Stimulated activated CD4-positive, alpha-beta T cell treated with anti-CD3 and anti-CD28 coated beads, Interleukin-12 subunit alpha, Interleukin-12 subunit beta, amount 100 ng/mL, for 4 hours (primary cell): Measurements from ENCODE around the gene ANTKMT.
"Not testable (repeated sequence)": the region's sequence is repeated elsewhere in the genome, so short reads cannot be mapped to it uniquely, and the experiment has no call there.

Experiments used
- DNase-seq: peaks from one replicate; pipeline ENCODE4 v3.0.0-alpha.2; 2020

ANTKMT gene

GRCh38 chr16:746637-747036 lies 25.7 kb downstream of the ANTKMT start:
- DNase-seq = no peak

- no peak for DNase-seq
Measured at GRCh38 chr16:747978-748746, 27.2 kb downstream of the ANTKMT start.

DNA sequence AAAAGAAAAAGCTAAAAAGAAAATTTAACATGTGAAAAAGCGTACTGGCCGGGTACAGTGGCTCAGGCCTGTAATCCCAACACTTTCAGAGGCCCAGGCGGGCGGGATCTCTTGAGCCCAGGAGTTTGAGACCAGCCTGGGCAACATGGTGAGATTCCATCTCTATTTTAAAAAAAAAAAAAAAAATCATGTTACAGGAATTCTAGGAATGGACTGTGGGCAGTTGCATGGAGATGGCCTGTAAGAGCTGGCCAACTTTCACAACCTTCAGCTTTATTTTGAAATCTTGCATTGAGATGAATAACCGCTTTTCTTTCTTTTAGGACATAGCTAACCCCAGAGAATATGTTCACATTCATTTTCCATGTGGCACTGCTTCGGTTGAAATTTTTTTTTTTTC lies 28.1 kb downstream of the ANTKMT start:
- DNase-seq = no peak

- no peak for DNase-seq
Measured at GRCh38 chr16:750485-750884, 29.5 kb downstream of the ANTKMT start.

- no peak for DNase-seq
Measured at GRCh38 chr16:751152-752006, 30.4 kb downstream of the ANTKMT start.

DNA sequence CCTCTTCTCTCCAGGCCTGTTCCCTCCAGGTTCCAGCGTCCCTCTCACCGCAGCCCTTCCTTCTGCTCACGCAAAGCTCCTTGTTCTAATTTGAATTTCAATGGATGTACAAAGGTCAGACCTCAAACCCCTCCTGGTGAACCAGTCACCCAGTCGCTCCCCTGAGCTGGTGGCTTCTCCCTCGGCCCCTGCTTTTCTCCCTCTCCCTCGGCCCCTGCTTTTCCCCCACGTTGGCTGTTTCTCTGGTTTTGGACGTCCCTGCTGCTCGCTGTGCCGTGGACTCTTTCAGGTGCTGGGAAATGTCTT lies 31.0 kb downstream of the ANTKMT start:
- no peak for DNase-seq

GRCh38 chr16:754121-754607 lies 33.2 kb downstream of the ANTKMT start:
- not testable (repeated sequence) for DNase-seq

DNA sequence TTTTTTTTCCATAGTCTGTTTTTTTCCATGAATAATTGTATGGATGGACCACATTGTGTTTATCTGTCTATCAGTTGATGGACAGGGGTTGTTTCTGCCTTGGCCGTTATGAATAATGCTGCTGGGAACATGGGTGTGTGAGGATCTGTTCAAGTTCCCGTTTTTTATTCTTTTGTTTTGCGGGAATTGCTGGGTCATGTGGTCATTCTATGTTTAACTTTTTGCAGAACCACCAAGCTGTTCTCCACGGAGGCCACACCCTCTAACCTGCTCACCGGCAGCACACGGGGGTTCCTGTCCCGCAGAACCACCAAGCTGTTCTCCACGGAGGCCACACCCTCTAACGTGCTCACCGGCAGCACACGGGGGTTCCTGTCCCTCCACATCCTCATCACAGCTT lies 33.7 kb downstream of the ANTKMT start:
- no peak for DNase-seq

- no peak for DNase-seq
Measured at GRCh38 chr16:756428-756827, 35.5 kb downstream of the ANTKMT start.

- no peak for DNase-seq
Measured at GRCh38 chr16:759110-759910, 38.4 kb downstream of the ANTKMT start.

DNA sequence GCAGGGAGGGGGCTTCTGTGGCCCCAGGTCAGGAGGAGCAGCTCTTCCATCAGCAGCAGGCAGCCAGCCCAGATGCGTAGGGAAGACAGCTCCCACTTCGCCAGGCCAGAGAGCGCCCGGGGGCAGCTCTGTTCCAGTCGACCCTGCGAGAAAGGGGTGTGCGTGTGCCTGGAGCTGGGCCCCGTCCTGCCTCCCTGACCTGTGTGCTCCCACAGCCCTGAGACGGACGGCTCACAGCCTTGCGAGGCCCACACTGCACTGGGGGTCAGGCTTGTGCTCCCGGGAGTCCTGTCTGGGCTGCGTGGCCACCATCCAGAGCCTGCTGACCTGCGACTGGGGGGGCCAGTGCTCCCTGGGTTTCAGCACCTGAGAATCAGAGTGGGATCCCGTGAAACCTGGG lies 39.1 kb downstream of the ANTKMT start:
- DNase-seq = no peak

GRCh38 chr16:760545-761343 lies 39.8 kb downstream of the ANTKMT start, which contains the start of gene MSLN:
TSS of gene MSLN (plus strand) at chr16:760734. CDS start at chr16:762681, 1,947 bp downstream.
- no peak for DNase-seq

DNA sequence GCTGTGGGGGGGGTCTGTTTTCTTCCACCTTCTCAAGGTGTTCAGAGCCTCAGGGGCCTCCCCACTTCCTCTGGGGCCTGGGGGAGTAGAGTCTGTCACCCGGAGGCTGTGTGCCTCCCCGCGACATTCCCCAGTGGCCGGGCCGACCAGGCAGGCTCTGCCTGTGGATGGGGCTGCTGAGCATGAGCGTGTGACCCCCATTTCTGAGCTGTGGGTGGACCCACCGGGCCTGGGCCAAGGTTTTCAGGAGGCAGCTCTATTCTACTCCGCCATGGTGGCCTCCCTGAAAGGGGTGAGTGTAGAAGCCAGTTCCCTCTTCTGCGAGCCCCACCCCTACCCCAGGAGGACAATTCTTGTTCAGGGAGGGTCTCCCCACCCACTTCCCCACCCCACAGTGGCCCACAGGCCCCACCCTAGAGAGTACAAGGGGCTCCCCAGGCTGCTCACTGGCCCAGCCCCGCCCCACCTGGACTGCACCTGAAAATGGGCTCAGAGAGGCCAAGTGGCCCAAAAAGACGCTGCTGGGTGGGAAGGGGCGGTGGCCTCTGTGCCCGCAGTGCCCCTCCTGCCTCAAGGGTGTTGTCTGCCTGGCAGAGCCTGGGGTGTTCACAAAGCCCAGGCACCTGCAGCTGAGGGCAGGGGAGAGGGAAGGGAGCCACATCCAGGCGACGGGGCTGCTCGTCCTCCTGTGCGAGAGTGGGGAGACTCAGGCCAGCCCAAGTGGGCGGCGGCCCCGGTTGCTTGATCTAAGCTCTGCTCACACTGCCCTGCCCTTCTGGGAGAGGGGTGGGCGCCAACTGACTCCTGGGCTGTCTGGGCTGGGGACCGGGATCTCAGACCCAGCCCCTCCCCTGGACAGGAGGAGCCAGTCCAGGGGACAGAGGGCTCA lies 40.9 kb downstream of the ANTKMT start:
- no peak for DNase-seq

DNA sequence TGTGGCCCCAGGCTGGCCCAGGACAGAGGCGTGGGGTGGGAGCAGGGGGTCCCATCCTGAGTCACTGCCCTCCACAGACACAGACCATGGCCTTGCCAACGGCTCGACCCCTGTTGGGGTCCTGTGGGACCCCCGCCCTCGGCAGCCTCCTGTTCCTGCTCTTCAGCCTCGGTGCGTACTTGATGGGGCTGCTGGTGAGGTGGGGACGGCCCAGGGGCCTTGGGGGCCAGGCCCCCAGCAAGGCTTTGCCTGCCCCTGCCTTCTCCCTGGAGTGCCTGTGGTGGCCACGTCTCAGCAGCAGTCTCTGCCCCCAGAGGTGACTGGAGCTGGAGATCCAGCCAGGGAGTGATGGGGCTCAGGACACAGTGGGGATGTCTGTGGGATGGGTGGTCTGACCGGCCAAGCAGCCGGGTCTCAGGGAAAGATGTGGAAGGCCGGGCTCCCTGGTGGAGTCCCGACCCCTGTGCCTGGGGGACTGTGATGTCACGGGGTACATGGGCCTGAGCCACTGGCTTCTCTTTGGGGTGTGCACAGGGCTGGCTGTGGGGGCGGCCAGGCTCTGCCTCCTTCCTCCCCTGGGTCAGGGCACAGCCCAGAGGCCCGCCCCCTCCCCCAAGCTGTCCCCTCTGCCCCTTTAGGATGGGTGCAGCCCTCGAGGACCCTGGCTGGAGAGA lies 41.8 kb downstream of the ANTKMT start:
- DNase-seq = no peak

DNA sequence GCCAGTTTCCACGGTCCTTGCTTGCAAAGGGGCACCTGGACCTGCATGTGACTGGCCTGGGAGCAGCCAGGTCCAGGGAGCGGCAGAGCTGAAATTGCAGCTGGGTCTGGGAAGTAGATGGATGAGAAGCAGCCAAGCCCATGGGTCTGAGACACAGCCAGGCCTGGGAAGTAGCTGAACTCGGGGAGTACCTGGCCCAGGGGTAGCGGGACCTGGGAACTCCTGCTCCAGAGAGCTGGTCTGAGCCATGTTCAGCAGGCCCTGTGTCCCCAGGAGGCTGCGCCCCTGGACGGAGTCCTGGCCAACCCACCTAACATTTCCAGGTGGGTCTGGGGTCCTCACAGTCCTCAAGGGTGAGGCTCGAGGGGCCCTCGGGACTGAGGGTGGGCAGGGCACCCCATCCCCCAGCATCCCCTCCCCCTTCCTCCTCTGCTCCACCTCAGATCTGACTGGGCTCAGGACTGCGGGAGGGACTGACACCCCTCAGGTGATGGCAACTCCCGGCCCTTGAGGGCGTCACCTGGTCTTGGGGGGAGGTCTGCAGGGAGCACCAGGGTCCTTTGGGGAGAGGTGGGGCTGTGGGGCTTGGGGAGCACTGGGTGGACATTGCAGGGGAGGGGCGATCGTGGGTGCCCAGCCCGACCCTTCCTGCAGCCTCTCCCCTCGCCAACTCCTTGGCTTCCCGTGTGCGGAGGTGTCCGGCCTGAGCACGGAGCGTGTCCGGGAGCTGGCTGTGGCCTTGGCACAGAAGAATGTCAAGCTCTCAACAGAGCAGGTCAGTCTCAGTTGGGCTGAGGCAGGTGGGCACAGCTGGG lies 42.6 kb downstream of the ANTKMT start:
- DNase-seq = no peak

DNA sequence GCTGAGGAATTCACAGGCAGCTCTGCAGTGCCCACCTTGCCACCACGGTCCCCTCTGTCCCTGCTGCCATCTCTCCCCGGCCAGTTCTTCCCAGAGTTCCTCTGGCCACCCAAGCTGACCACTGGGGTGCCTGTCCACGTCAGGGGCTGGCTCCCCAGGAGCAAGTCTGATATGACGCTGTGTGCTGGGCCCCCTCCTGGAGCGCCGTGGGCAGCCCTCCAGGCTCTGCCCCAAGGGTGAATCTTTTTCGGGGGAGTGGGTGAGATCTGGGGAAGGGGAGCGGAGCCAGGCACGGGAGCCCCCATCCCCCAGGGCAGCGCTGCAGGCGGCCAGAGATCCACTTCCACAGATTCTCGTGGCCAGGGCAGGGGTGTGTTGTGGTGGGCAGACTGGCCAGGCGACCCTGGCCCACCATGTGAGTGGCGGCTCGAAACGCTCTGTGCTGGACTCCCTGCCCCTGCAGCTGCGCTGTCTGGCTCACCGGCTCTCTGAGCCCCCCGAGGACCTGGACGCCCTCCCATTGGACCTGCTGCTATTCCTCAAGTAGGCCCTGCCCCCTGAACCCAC lies 43.3 kb downstream of the ANTKMT start:
- DNase-seq = no peak

GRCh38 chr16:764848-765487 lies 44.0 kb downstream of the ANTKMT start:
- no peak for DNase-seq

GRCh38 chr16:765488-765865 lies 44.5 kb downstream of the ANTKMT start:
- DNase-seq = no peak
